GM19397 (cell line): Measurements from ENCODE around the gene TMEM201.
"Not testable (repeated sequence)": the region's sequence is repeated elsewhere in the genome, so short reads cannot be mapped to it uniquely, and the experiment has no call there.

Source experiments
- ATAC-seq: cut with Tn5 transposase; IDR thresholded peaks from one replicate; pipeline ENCODE4 v1.9.1; 2021; ENCODE audit warnings: mild to moderate bottlenecking, moderate library complexity; ENCODE audit not compliant: unreplicated experiment

The TMEM201 gene

GRCh38 chr1:9618909-9619679, 30.4 kb downstream of the TMEM201 start:
- no peak for ATAC-seq

- no peak for ATAC-seq
These were observed 32.3 kb downstream of the TMEM201 start for GRCh38 chr1:9621032-9621431.

GRCh38 chr1:9624081-9624480, 35.4 kb downstream of the TMEM201 start:
- ATAC-seq, result no peak

- ATAC-seq, result not testable (repeated sequence)
These were observed 36.3 kb downstream of the TMEM201 start for GRCh38 chr1:9625030-9625429.

- ATAC-seq, result peak; percentile 34
These were observed 37.5 kb downstream of the TMEM201 start for GRCh38 chr1:9626201-9626608.

- no peak for ATAC-seq
These were observed 40.1 kb downstream of the TMEM201 start for GRCh38 chr1:9628541-9629444.

GRCh38 chr1:9629445-9630201, 40.9 kb downstream of the TMEM201 start:
- ATAC-seq, result no peak

- no peak for ATAC-seq
These were observed 41.8 kb downstream of the TMEM201 start for GRCh38 chr1:9630331-9631111.

- ATAC-seq, result no peak
These were observed 42.9 kb downstream of the TMEM201 start for GRCh38 chr1:9631613-9632012.

GRCh38 chr1:9633493-9633892, 44.8 kb downstream of the TMEM201 start:
- ATAC-seq, result no peak

GRCh38 chr1:9634582-9634981, 45.9 kb downstream of the TMEM201 start:
- ATAC-seq, result no peak

- ATAC-seq, result no peak
These were observed 50.5 kb downstream of the TMEM201 start for GRCh38 chr1:9639227-9639626.

GRCh38 chr1:9643351-9644256, 54.9 kb downstream of the TMEM201 start:
- ATAC-seq, result no peak

GRCh38 chr1:9646037-9646436, 57.3 kb downstream of the TMEM201 start:
- no peak for ATAC-seq

- no peak for ATAC-seq
These were observed 59.5 kb downstream of the TMEM201 start for GRCh38 chr1:9648171-9648570.

- ATAC-seq, result no peak
These were observed 61.1 kb downstream of the TMEM201 start for GRCh38 chr1:9649769-9650168.

- ATAC-seq, result no peak
These were observed 62.5 kb downstream of the TMEM201 start for GRCh38 chr1:9651220-9651564.

GRCh38 chr1:9651565-9652378, 63.1 kb downstream of the TMEM201 start, which contains the start of gene PIK3CD:
TSS of gene PIK3CD (plus strand) at chr1:9651731. CDS start at chr1:9710456, 58,725 bp downstream.
- peak; percentile 40 for ATAC-seq
